COLO668 (cell line): ENCODE data around the gene ATP8A2.
"Not testable (repeated sequence)": the region's sequence is repeated elsewhere in the genome, so short reads cannot be mapped to it uniquely, and the experiment has no call there.

ENCODE experiments used
- DNase-seq: peaks from one replicate; lab custom pipeline; 2025; ENCODE audit not compliant: unreplicated experiment; lab: John Stamatoyannopoulos, UW

ATP8A2 gene

GRCh38 chr13:26052337-26052736 lies 680.6 kb downstream of the ATP8A2 start:
- no peak for DNase-seq

GRCh38 chr13:26053418-26053980 lies 681.7 kb downstream of the ATP8A2 start:
- DNase-seq, result no peak

- DNase-seq, result no peak
Observed at GRCh38 chr13:26054896-26055295, 683.1 kb downstream of the ATP8A2 start.

GRCh38 chr13:26058704-26059103 lies 686.9 kb downstream of the ATP8A2 start:
- DNase-seq, result no peak

- DNase-seq, result no peak
Observed at GRCh38 chr13:26060357-26060756, 688.6 kb downstream of the ATP8A2 start.

- DNase-seq, result no peak
Observed at GRCh38 chr13:26061256-26061655, 689.5 kb downstream of the ATP8A2 start.

- DNase-seq, result no peak
Observed at GRCh38 chr13:26061947-26062346, 690.2 kb downstream of the ATP8A2 start.

GRCh38 chr13:26062853-26063444 lies 691.2 kb downstream of the ATP8A2 start:
- DNase-seq, result peak; percentile 69

- DNase-seq, result not testable (repeated sequence)
Observed at GRCh38 chr13:26066492-26066891, 694.7 kb downstream of the ATP8A2 start.

GRCh38 chr13:26067601-26068000 lies 695.8 kb downstream of the ATP8A2 start:
- no peak for DNase-seq

GRCh38 chr13:26068372-26068771 lies 696.6 kb downstream of the ATP8A2 start:
- DNase-seq, result not testable (repeated sequence)

- not testable (repeated sequence) for DNase-seq
Observed at GRCh38 chr13:26069642-26070041, 697.9 kb downstream of the ATP8A2 start.

GRCh38 chr13:26071691-26072090 lies 699.9 kb downstream of the ATP8A2 start:
- no peak for DNase-seq

- not testable (repeated sequence) for DNase-seq
Observed at GRCh38 chr13:26072335-26072734, 700.6 kb downstream of the ATP8A2 start.

GRCh38 chr13:26074706-26075105 lies 702.9 kb downstream of the ATP8A2 start:
- DNase-seq, result no peak
